Osteoblast (primary cell): ENCODE measurements around the gene ADAMTS18. TPM values are rescaled to one million over a fixed set of nuclear protein-coding genes. Genes with fewer than 3 reads are reported as not detected.

Experiments
- DNase-seq: peaks from one replicate; pipeline ENCODE4 v3.0.0; 2011; ENCODE audit warnings: low spot score, mixed read lengths; ENCODE audit not compliant: insufficient read length; ENCODE audit errors: missing footprints
- H2AFZ ChIP-seq: 2 replicates; pipeline ENCODE4 v1.6.0; 2011; ENCODE audit warnings: mild to moderate bottlenecking, low read length
- H3K27ac ChIP-seq: 2 replicates; pipeline ENCODE4 v1.5.1; 2011; ENCODE audit warnings: mild to moderate bottlenecking, low read depth, low read length, moderate library complexity
- H3K27me3 ChIP-seq: 2 replicates; pipeline ENCODE4 v1.6.0; 2012; ENCODE audit warnings: mild to moderate bottlenecking, control low read depth, inconsistent platforms, low read length, moderate library complexity; ENCODE audit not compliant: insufficient read depth
- H3K36me3 ChIP-seq: 2 replicates; pipeline ENCODE4 v1.5.1; 2011; ENCODE audit warnings: mild to moderate bottlenecking, low read length, control low read depth, moderate library complexity; ENCODE audit not compliant: insufficient read depth
- H3K4me1 ChIP-seq: 2 replicates; pipeline ENCODE4 v1.5.1; 2011; ENCODE audit warnings: mild to moderate bottlenecking, low read length, control low read depth, moderate library complexity; ENCODE audit not compliant: insufficient read depth
- H3K4me2 ChIP-seq: 2 replicates; pipeline ENCODE4 v1.6.0; 2011; ENCODE audit warnings: mild to moderate bottlenecking, low read length; ENCODE audit not compliant: insufficient read depth
- H3K4me3 ChIP-seq: fragments of 200-600 bp; sonication (generic); 3 replicates; pipeline ENCODE4 v1.5.1; 2012; ENCODE audit warnings: mild to moderate bottlenecking, low read length, inconsistent platforms; ENCODE audit not compliant: insufficient read depth
- H3K79me2 ChIP-seq: 2 replicates; pipeline ENCODE4 v1.6.0; 2012; ENCODE audit warnings: mild to moderate bottlenecking, low read length, control low read depth, inconsistent platforms; ENCODE audit not compliant: insufficient read depth
- H3K9me3 ChIP-seq: 2 replicates; pipeline ENCODE4 v1.5.1; 2011; ENCODE audit warnings: low read depth, low read length, control low read depth
- H4K20me1 ChIP-seq: 2 replicates; pipeline ENCODE4 v1.6.0; 2012; ENCODE audit warnings: mild to moderate bottlenecking, low read length, control low read depth; ENCODE audit not compliant: insufficient read depth
- CTCF ChIP-seq: IDR thresholded peaks from 2 replicates; pipeline ENCODE4 v1.5.1; 2011; ENCODE audit warnings: mild to moderate bottlenecking, low read depth, low read length, moderate library complexity; ENCODE audit errors: extremely low read depth
- total RNA-seq: library from RNA; depleted of rRNA; stranded (reverse); fragments of >200 nt; gene quantifications from 2 replicates; pipeline ENCODE4 v1.2.3, GENCODE V29; 2012

ADAMTS18 gene
- total RNA-seq, 1 donor: not detected

DNA sequence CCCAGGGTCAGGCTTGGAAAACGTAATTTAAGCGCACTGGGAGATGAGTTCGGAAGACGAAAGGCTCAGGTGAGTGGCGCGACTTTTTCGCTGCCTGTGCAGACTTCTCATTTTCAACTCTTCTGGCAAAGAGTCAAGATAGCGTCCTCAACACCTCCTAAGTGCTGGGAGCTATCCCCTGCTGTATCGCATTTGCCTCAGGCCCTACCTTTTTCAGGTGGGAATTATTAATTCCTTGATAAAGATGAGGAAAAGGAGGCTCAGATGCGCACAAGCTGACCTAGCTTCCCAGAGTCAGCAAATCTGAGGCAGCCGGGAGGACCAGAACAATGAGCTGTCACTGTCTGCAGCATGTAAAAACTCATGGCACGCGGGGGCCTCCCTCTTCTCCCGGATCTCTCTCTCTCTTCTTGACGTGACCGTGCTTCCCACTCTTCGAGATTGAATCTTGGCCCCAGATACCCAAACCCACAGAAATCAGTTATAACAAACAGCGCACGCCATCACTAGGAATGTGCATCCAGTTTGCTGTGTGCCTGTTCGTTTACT, 512 bp upstream of the ADAMTS18 start:
- Histone ChIP-seq H3K4me2 (no peak overlapping the region), H3K79me2 (no peaks in the 10 kb centered on the region), H4K20me1 (no peaks in the 10 kb centered on the region), H3K27me3 (peaks cover 69% of the 10 kb centered on the region), H3K27ac (no peak overlapping the region), H3K4me3 (no peak overlapping the region), H3K9me3 (no peaks in the 10 kb centered on the region), H3K36me3 (no peaks in the 10 kb centered on the region), H3K4me1 (no peaks in the 10 kb centered on the region), H2AFZ (no peak overlapping the region)
- TF ChIP-seq CTCF: no peak
- no peak for DNase-seq

GRCh38 chr16:77434022-77434529, 758 bp downstream of the ADAMTS18 start:
- no peaks in the 10 kb centered on the region for H3K4me1 ChIP-seq
- TF ChIP-seq CTCF: no peak
- no peaks in the 10 kb centered on the region for H3K9me3 ChIP-seq
- H3K27me3 ChIP-seq: peaks cover 60% of the 10 kb centered on the region
- no peak overlapping the region for H2AFZ ChIP-seq
- H3K79me2 ChIP-seq: no peaks in the 10 kb centered on the region
- H4K20me1 ChIP-seq: no peaks in the 10 kb centered on the region
- H3K4me2 ChIP-seq: no peak overlapping the region
- no peak overlapping the region for H3K27ac ChIP-seq
- no peak overlapping the region for H3K4me3 ChIP-seq
- H3K36me3 ChIP-seq: no peaks in the 10 kb centered on the region
- no peak for DNase-seq

DNA sequence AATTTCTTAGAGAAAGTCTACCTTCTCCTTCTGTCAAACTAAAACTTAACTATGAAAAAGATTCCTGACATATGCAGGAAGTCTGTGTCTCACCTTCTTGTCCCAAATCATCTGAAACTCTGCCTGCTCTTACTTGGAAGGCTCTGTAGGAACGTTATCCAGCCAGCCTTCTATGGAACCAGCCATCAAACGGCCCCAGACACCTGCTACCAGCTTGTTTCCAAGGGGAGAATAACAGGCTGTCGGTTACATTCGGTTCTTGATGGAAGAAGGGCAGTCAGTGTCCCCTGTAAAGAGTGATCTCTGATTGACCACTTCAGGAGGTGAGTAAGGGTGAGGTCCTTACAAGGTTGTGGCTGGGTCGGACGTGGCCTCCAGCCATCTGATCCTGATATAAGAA, 1.7 kb downstream of the ADAMTS18 start:
- Histone ChIP-seq H3K36me3 (no peaks in the 10 kb centered on the region), H3K27me3 (peaks cover 58% of the 10 kb centered on the region)

DNA sequence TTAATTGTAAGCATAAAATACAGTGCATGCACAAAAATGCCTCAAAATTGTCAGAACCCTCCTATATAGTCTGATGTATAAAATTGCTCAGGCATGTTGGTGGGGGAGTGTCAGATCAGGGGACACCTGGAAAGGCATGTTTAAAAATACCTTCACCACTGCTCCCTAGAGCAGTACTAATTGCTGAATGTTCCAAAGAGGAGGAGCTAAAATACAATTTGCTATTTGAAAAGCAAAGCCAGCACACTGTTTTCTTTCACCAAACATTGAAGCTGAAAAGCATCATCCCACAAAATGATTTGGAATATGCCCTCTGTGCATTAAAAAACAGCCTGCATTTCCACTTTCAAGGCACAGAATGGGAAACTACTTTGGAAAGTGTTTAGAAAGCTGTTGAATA, 2.6 kb downstream of the ADAMTS18 start:
- Histone ChIP-seq H3K79me2 (no peaks in the 10 kb centered on the region), H3K9me3 (no peaks in the 10 kb centered on the region), H3K4me2 (no peak overlapping the region), H3K4me3 (no peak overlapping the region), H3K27ac (no peak overlapping the region), H3K27me3 (peaks cover 58% of the 10 kb centered on the region), H2AFZ (no peak overlapping the region), H4K20me1 (no peaks in the 10 kb centered on the region), H3K4me1 (no peaks in the 10 kb centered on the region), H3K36me3 (no peaks in the 10 kb centered on the region)
- no peak for DNase-seq
- TF ChIP-seq CTCF: no peak

More for the DNA sequence above, 1.7 kb downstream of the ADAMTS18 start:
- no peak overlapping the region for H3K27ac ChIP-seq
- no peaks in the 10 kb centered on the region for H3K4me1 ChIP-seq
- no peak overlapping the region for H3K4me2 ChIP-seq
- no peaks in the 10 kb centered on the region for H4K20me1 ChIP-seq
- H2AFZ ChIP-seq: no peak overlapping the region
- TF ChIP-seq CTCF: no peak
- no peak for DNase-seq
- no peaks in the 10 kb centered on the region for H3K9me3 ChIP-seq
- H3K79me2 ChIP-seq: no peaks in the 10 kb centered on the region
- H3K4me3 ChIP-seq: no peak overlapping the region
